Measurements from ENCODE around the gene SUFU. TPM values are rescaled to one million over a fixed set of nuclear protein-coding genes. Genes with fewer than 3 reads are reported as not detected.

Gene SUFU
- total and polyA plus RNA-seq, 2 of the 8 experiments (the other 6 are each of a cell fraction or from before 2014, with no cell fraction given) = 7.0 to 10.8 TPM

- Histone ChIP-seq H3K27ac (ENCODE audit: low read depth, low read length) (no peak overlapping the region), H3K27me3 (replicated peaks in 1 of 4; ENCODE audit: control insufficient read depth in 3 of 4, extremely low read depth in 1 of 4, insufficient read depth in 3 of 4, low read length in 3 of 4) (no peaks in the 10 kb centered on the region; a peak in 1 of 7 replicates), H3K14ac (ENCODE audit: insufficient read length) (no peak overlapping the region), H2BK12ac (ENCODE audit: low read depth, low read length) (no peak overlapping the region), H2AFZ (ENCODE audit: low read length) (no peak overlapping the region), H2BK5ac (ENCODE audit: low read depth, low read length) (no peak overlapping the region), H3K18ac (ENCODE audit: extremely low read depth, low read length) (no peak overlapping the region), H3K23ac (ENCODE audit: insufficient read length) (no peak overlapping the region), H4K20me1 (replicated peaks in 1 of 2; ENCODE audit: control insufficient read depth in 1 of 2, insufficient read depth in 2 of 2, low read length in 2 of 2) (peaks cover 0 to 10% of the 10 kb centered on the region in 2 experiments), H3K4me1 (replicated peaks in 1 of 4; ENCODE audit: control insufficient read depth in 3 of 4, insufficient read depth in 4 of 4, low read length in 3 of 4) (no peaks in the 10 kb centered on the region), H3K36me3 (ENCODE audit: control insufficient read depth in 2 of 4, insufficient read depth in 4 of 4, low read length in 3 of 4) (peaks cover 6 to 14% (median 10%) of the 10 kb centered on the region in 4 experiments; a peak in 6 of 8 replicates), H3K56ac (replicated peaks; ENCODE audit: insufficient read length, low read depth, low read length) (no peak overlapping the region), H3K23me2 (ENCODE audit: low read depth, low read length) (no peaks in the 10 kb centered on the region), H2BK20ac (ENCODE audit: low read length) (no peak overlapping the region), H2BK15ac (ENCODE audit: low read length) (no peak overlapping the region), H3K79me2 (ENCODE audit: control insufficient read depth in 1 of 2, insufficient read depth in 2 of 2, low read length in 2 of 2) (no peaks in the 10 kb centered on the region), H3K9ac (replicated peaks in 1 of 4; ENCODE audit: extremely low read depth in 1 of 4, low read depth in 3 of 4, low read length in 3 of 4) (no peak overlapping the region), H4K8ac (ENCODE audit: extremely low read depth, insufficient read depth, low read length) (no peak overlapping the region), H3K4me2 (ENCODE audit: insufficient read depth in 1 of 2, low read depth in 2 of 2, low read length in 2 of 2) (no peak overlapping the region), H3K9me3 (ENCODE audit: insufficient read depth in 2 of 2, low read depth in 1 of 2, low read length in 1 of 2) (no peaks in the 10 kb centered on the region), H4K5ac (ENCODE audit: insufficient read length, low read depth, low read length) (no peak overlapping the region), H3K4ac (replicated peaks; ENCODE audit: insufficient read length, low read depth, low read length) (no peak overlapping the region), H3K79me1 (ENCODE audit: low read depth, low read length) (no peaks in the 10 kb centered on the region), H2AK5ac (ENCODE audit: low read depth, low read length) (no peak overlapping the region), H2BK120ac (replicated peaks; ENCODE audit: low read depth, low read length) (no peak overlapping the region), H3K4me3 (ENCODE audit: extremely low read depth in 1 of 4, insufficient read depth in 2 of 4, low read depth in 3 of 4, low read length in 4 of 4) (no peak overlapping the region), H4K91ac (replicated peaks; ENCODE audit: insufficient read length, low read length) (no peak overlapping the region)
- CTCF ChIA-PET (ENCODE audit: partially characterized antibody) = interaction anchor here (0.7 to 1.7 kb wide), 18 partner anchors 9 to 253 kb away, joined by 3 to 6 read pairs (median 4); partner anchors contain the start of gene CUEDC2
- POLR2A ChIA-PET (ENCODE audit: partially characterized antibody) = interaction anchor here (1.0 to 1.5 kb wide), 2 partner anchors 25 to 45 kb away, joined by 3 read pairs; partner anchors contain the start of genes C10orf95 and CUEDC2
- 77% methylated on average over 9 of the region's 9 CpGs; no CpG with 5 or more reads in 1 of the 2 experiments for WGBS, 2 experiments (ENCODE audit: extremely low coverage in 1 of 2, insufficient coverage in 1 of 2, insufficient read length in 1 of 2, insufficient replicate concordance in 2 of 2, low coverage in 1 of 2, low lambda C conversion rate in 2 of 2, missing lambda C conversion rate in 1 of 2)
- DNase-seq (ENCODE audit: low read depth in 1 of 2, low spot score in 2 of 2) (no peak), FAIRE-seq (no peak)
- no peak for TF ChIP-seq GABPA (IDR thresholded peaks at IDR 0.05; ENCODE audit: borderline replicate concordance, insufficient read depth, low read length)
- TF ChIP-seq RFX5 (IDR thresholded peaks at IDR 0.05; ENCODE audit: borderline replicate concordance, low read depth, low read length) = no peak
- no peak for TF ChIP-seq RBBP5 (IDR thresholded peaks at IDR 0.05; ENCODE audit: borderline replicate concordance, low read depth, low read length)
- TF ChIP-seq POU5F1 (IDR thresholded peaks at IDR 0.05; ENCODE audit: low read depth, low read length) = no peak
- TF ChIP-seq ASH2L (IDR thresholded peaks at IDR 0.05; ENCODE audit: low read length) = no peak
- TF ChIP-seq CHD2 (IDR thresholded peaks at IDR 0.05; ENCODE audit: low read length) = no peak
- TF ChIP-seq BACH1 (IDR thresholded peaks at IDR 0.05; ENCODE audit: low read length) = no peak
- TF ChIP-seq ZNF274 (IDR thresholded peaks at IDR 0.05; ENCODE audit: borderline replicate concordance, extremely low read depth, low read length) = no peak
- TF ChIP-seq JUN (IDR thresholded peaks at IDR 0.05; ENCODE audit: low read depth, low read length) = no peak
- no peak for TF ChIP-seq CHD1 (IDR thresholded peaks at IDR 0.05; ENCODE audit: low read depth, low read length)
- TF ChIP-seq KDM5A (IDR thresholded peaks at IDR 0.05; ENCODE audit: low read length) = no peak
These were observed 27.2 kb upstream of the SUFU start for GRCh38 chr10:102476466-102477141.

Data from H1 (cell line).